EH (cell line): ENCODE measurements around the gene KIRREL2.
"Not testable (repeated sequence)": the region's sequence is repeated elsewhere in the genome, so short reads cannot be mapped to it uniquely, and the experiment has no call there.

Source experiments
- DNase-seq: peaks from one replicate; pipeline ENCODE4 v3.0.0-alpha.2; 2015; ENCODE audit warnings: low read depth

The KIRREL2 gene

DNA sequence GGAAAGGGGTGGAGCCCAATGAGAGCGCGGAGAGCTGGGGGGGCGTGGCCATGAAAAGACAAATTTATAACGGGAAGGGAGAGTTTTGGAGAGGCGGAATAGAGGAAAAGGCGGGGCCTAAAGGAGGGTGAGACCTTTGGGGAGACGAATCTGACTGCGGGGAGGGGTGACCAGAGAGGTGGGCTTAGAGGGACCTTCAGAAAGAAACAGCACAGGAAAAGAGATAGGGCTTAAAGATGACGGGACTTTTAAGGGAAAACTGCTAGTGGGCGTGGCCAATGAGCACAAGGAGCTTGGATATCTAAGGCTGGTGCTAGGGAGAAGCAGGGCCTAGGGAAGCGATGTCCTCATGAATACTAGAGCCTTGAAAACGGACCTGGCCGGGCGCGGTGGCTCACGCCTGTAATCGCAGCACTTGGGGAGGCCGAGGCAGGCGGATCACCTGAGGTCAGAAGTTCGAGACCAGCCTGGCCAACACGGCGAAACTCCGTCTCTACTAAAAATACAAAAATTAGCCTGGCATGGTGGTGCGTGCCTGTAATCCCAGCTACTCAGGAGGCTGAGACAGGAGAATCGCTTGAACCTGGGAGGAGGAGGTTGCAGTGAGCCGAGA is 13.5 kb downstream of the KIRREL2 start:
- peak; percentile 73 for DNase-seq

DNA sequence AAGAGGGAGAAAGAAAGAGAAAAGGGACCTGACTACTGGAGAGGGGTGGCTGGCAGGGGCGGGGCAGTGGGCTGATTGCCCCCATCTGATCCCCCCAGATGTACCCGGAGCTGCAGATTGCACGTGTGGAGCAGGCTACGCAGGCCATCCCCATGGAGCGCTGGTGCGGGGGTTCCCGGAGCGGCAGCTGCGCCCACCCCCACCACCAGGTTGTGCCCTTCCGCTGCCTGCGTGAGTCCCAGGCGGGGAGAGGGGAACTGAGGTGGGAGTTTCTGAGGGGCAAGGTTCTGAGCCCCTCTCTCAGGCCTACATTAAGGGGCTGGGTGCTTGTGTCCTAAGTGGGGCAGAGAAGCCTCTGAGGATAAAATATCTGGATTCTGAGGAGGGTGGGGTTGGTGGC is 14.1 kb downstream of the KIRREL2 start:
- no peak for DNase-seq

DNA sequence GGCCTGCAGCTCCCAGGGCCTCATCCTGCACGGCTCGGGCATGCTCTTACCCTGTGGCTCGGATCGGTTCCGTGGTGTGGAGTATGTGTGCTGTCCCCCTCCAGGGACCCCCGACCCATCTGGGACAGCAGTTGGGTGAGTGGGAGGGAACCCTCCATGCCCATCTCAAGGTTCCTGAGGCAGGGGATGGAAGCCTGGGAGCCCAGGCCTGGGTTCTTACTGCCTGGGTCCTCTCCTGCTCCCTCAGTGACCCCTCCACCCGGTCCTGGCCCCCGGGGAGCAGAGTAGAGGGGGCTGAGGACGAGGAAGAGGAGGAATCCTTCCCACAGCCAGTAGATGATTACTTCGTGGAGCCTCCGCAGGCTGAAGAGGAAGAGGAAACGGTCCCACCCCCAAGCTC is 14.9 kb downstream of the KIRREL2 start:
- DNase-seq, result no peak

- DNase-seq, result no peak
These were observed 15.5 kb downstream of the KIRREL2 start for GRCh38 chr19:35872180-35872579.

DNA sequence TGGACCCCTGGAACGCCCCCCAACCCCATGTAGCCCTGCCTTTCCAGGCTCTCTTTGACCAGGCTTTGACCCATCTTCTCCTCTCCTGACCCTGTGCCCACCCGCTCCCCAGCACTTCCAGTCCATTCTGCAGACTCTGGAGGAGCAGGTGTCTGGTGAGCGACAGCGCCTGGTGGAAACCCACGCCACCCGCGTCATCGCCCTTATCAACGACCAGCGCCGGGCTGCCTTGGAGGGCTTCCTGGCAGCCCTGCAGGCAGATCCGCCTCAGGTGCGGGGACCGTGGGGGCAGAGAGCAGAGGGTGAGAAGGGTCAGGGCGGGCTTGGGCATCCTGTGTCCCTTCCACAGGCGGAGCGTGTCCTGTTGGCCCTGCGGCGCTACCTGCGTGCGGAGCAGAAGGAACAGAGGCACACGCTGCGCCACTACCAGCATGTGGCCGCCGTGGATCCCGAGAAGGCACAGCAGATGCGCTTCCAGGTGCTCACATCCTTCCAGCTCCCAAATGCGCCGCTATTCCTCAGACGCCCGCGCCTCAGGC is 17.8 kb downstream of the KIRREL2 start:
- no peak for DNase-seq

DNA sequence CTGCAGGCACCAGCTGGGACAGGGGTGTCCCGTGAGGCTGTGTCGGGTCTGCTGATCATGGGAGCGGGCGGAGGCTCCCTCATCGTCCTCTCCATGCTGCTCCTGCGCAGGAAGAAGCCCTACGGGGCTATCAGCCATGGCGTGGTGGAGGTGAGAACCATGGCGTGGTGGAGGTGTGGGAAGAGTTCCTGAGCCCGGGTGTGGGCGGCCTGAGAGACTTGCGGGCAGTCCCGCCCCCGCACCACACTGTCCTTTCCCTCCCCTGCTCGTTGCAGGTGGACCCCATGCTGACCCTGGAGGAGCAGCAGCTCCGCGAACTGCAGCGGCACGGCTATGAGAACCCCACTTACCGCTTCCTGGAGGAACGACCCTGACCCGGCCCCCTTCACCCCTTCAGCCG is 22.4 kb downstream of the KIRREL2 start:
- no peak for DNase-seq

DNA sequence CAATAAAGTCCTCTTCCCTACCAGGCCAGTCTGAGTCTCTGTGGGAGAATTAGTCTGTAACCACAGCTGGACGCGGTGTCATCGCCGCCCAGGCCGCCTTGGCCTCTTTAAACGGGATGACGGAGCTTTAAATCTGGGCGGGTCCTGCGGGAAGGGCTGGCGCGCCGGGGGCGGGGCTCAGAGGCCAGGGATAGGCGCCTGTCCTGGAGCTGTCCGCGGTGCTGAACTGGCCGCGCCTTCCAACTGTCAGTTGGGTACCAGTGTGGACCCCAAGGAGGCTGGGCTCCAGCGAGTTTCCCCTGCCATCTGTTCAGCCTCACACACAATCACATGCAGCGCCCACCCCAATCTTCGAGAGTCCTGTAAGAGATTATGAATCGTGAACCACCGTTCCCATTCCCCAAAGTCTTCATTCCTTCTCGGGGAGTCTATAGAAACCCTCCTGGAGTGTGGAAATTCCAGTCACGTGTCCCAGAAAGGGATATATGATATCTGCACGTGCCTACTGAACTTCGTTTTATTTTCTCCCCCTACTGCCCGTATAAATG is 23.1 kb downstream of the KIRREL2 start:
- DNase-seq, result peak; percentile 93

DNA sequence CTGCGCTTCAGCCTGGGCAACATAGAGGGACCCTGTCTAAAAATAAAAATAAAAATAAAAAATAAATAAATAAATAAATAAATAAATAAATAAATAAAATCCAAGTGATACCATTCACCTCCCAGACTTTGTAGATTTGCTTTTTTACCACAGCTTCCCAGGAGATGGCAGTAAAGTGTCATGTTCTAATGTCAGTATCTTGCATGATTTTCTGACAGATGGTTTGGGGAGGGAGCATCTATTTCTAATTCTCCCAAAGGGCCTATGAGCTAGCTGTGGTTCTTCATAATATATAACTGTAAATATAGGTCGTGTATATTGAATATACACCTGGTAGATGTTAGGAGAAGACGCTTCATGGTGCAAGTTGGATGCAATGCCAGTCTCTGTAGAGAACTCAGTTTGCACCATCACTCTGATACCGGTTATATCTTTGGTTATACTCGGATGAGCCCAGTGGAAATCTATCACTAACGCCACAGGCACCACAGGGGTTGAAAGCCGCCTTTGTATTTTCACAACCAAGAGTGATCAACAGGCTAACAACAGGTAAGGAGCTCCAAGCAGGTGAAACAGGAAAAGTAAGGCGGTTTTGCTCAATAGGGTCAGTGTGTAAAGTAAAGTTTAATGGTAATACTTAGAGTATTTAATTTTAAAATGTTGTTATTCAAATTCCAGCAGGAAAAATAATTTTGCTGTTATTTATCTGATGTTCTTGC is 25.6 kb downstream of the KIRREL2 start:
- DNase-seq, result peak; percentile 85

DNA sequence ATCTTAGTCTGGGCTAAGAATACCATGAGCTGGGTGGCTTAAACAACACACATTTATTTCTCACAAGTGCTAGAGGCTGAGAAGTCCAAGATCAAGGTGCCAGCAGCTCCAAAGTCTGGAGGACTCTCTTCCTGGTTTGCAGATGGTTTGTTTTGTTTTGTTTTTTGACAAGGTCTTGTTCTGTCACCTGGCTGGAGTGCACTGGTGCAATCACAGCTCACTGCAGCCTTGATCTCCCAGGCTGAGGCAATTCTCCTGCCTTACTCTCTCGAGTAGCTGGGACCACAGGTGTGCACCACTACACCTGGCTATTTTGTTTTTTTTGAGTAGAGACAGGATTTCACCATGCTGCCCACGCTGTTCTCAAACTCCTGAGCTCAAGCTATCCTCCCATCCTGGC is 27.2 kb downstream of the KIRREL2 start:
- no peak for DNase-seq

DNA sequence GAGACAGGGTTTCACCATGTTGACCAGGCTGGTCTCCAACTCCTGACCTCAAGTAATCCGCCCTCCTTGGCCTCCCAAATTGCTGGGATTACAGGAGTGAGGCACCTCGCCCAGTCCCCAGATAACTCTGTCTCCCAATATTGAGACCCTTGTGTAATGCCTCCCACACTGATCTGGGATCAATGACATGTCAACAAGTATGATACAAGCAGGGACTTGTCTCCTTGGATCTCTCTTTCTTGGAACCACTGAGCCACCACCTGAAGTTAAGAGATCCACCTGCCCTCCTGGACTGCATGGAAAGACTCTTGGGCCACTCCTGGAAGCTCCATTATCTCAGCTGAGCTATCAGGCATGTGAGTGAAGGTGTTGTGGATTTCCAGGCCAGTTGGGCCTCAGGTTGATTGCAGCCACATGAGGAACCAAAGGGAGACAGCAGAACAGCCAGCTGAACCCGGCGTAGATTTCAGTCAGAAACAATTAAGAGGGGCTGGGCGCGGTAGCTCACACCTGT is 28.6 kb downstream of the KIRREL2 start:
- no peak for DNase-seq

- DNase-seq, result no peak
These were observed 29.2 kb downstream of the KIRREL2 start for GRCh38 chr19:35885904-35886303.

DNA sequence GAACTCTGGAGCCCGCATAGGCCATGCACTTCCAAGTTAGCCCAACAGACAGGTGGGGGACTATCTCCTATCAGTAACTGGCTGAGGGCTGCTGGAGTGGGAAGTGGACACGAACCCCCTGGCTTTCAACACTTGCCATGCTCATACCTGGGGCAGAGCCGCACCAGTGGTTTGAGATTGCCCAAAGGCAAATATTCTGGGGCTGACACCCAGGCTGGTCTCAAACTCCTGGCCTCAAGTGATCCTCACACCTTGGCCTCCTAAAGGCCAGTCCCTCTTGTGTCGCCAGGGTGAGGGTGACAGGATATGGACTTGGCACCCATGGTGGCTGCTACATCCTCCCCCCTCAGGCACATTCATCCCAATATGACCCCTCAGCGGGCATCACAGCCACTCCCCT is 30.5 kb downstream of the KIRREL2 start:
- no peak for DNase-seq

GRCh38 chr19:35888398-35888797 is 31.7 kb downstream of the KIRREL2 start:
- DNase-seq, result no peak

- no peak for DNase-seq
These were observed 32.8 kb downstream of the KIRREL2 start for GRCh38 chr19:35889370-35890112.

GRCh38 chr19:35890113-35890650 is 33.5 kb downstream of the KIRREL2 start:
- DNase-seq, result no peak

- not testable (repeated sequence) for DNase-seq
These were observed 35.1 kb downstream of the KIRREL2 start for GRCh38 chr19:35891819-35892218.

GRCh38 chr19:35894342-35894741 is 37.6 kb downstream of the KIRREL2 start:
- DNase-seq, result no peak

DNA sequence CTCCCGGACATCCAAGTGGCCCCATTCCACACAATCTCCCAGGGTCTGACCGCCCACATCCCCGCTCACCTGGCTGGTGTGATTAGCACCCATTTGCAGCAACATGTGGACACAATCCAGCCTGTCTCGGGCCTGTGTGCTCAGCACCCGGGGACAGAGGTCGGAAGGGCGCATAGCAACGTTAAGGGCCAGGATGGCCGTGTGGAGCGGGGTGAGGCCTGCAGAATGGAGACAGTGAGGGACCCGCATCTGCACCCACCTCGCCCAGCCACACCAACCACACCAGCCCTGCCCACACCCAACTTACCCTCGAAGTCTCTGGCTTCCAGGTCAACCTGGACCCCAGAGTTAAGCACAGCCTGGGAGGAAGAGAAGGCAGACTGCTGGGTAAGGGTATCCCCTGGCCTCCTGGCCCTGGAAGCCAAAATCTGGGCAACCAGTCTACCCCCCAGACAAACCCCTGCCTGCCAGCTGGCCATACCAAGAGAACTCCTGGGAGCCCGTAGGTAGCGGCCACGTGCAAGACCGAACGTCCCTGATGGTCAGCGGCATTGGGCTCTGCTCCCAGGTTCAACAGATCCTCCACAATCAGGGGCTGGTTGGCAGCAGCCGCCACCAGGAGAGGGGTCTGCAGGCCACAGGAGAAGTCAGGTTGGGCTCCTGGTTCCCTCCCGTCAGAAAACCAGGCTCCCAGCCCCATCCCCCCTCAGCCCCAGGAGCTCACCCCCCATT is 39.4 kb downstream of the KIRREL2 start:
- DNase-seq, result no peak

GRCh38 chr19:35896643-35897040 is 39.9 kb downstream of the KIRREL2 start:
- DNase-seq, result no peak

- no peak for DNase-seq
These were observed 41.2 kb downstream of the KIRREL2 start for GRCh38 chr19:35897706-35898451.

DNA sequence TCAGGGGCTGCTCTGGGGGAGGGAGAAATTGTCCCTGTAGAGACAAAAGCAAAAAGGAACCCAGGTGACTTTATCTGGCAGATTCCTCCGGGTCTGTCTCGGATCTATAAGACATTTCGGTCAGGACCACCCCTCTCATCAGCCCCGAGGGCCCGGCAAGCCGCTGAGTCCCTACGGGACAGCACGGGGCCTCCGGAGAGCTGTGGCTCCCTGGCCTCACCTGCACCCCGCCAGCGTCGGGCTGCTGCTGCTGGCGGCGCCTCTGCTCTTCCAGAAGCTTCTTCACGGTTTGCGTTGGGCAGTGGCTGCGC is 41.7 kb downstream of the KIRREL2 start:
- DNase-seq, result no peak
